ENCODE results near the gene CCNYL1.
"Not testable (repeated sequence)": the region's sequence is repeated elsewhere in the genome, so short reads cannot be mapped to it uniquely, and the experiment has no call there.

Gene CCNYL1

DNA sequence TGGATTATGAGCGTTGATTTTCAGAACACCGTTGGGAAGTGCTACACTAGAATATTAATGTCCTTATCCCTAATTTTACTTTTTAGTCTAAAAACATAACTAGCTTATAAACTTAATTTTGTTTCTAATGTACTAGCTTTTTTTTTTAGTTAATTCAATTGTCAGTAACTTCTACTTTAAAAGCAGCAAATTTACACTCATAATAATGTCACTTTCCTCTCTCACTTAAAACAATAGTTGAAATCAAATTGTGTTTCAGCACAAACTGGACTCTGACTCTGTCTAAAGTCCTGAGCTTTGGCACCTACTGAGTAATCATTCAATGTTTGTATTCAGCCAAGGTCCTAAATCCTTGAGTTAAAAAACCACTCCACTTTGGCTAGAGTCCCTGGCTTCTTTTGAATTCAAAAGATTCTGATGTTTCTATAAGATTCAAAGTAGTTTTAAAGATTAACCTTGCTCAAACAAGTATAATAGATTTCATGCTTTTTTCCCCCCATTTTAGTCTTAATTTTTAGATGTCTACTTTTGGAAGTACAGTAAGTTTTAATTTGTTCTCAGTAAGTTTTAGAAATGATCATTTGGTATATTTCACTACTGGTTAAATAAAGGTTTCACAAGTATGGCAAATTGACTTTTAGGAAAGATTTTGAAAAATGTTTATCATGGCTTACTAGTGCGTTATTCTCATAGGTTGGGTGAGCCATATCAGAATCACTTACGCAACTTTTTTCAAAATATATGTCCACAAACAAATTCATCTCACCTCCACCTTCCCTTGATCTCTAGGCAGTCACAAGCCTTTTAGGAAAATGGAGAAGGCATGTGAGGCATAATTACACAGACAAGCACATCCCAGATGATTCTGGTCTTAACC lies 23.4 kb downstream of the CCNYL1 start:
- TF ChIP-seq, protein P1, sequence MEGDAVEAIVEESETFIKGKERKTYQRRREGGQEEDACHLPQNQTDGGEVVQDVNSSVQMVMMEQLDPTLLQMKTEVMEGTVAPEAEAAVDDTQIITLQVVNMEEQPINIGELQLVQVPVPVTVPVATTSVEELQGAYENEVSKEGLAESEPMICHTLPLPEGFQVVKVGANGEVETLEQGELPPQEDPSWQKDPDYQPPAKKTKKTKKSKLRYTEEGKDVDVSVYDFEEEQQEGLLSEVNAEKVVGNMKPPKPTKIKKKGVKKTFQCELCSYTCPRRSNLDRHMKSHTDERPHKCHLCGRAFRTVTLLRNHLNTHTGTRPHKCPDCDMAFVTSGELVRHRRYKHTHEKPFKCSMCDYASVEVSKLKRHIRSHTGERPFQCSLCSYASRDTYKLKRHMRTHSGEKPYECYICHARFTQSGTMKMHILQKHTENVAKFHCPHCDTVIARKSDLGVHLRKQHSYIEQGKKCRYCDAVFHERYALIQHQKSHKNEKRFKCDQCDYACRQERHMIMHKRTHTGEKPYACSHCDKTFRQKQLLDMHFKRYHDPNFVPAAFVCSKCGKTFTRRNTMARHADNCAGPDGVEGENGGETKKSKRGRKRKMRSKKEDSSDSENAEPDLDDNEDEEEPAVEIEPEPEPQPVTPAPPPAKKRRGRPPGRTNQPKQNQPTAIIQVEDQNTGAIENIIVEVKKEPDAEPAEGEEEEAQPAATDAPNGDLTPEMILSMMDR (conservative IDR thresholded peaks at IDR 0.05; ENCODE audit: control insufficient read depth, insufficient read depth, low read depth, low read length) = no peak
- no peak for DNase-seq (ENCODE audit: low read depth)
- H3K4me3 ChIP-seq (ENCODE audit: control insufficient read depth, low read depth, low read length) = no peak overlapping the region

DNA sequence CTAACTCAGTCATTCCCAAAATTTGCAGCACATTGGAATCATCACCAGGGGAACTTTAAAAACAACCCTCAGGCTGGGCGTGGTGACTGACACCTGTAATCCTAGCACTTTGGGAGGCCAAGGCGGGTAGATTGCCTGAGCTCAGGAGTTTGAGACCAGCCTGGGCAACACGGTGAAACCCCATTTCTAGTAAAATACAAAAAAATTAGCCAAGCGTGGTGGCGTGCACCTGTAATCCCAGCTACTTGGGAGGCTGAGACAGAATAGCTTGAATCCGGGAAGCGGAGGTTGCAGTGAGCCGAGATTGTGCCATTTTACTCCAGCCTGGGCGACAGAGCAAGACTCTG lies 24.0 kb downstream of the CCNYL1 start:
- DNase-seq (ENCODE audit: low read depth) = not testable (repeated sequence)

DNA sequence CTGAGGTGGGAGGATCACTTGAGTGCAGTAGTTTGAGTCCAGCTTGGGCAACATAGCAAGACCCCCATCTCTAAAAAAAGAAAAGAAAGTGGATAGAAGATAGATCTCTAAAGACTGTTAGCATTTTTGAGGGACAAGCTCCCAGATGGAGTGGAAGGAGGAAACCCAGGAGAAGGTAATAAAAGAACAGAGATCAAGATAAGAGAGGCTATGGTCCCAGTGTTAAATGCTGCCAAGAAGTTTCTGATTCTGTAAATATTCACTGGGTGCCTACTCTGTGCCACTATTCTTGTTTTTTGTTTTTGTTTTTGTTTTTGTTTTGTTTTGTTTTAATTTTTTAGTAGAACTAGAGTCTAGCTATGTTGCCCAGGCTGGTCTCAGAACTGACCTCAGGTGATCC lies 32.1 kb downstream of the CCNYL1 start:
- no peak for DNase-seq (ENCODE audit: low read depth)
- H3K4me3 ChIP-seq (ENCODE audit: control insufficient read depth, low read depth, low read length) = no peak overlapping the region
- TF ChIP-seq, protein P1 (conservative IDR thresholded peaks at IDR 0.05; ENCODE audit: control insufficient read depth, insufficient read depth, low read depth, low read length) = no peak

More for the DNA sequence above, 24.0 kb downstream of the CCNYL1 start:
- H3K4me3 ChIP-seq (ENCODE audit: control insufficient read depth, low read depth, low read length) = not testable (repeated sequence)

DNA sequence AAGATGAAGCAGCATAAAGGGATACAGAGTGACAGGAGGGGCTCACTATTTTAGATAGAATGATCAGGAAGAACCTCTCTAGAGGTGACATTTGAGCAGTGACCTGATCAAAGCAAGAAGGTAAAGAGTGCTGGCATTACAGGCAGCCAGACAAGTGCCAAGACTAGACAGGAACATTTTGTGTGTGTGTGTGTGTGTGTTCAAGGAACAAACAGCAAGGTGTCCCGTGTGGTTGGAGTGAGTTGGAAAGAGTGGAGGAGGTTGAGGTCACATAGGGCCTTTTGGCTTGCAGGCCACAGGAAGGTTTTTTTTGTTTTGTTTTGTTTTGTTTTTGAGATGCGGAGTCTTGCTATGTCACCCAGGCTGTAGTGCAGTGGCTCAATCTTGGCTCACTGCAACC lies 32.6 kb downstream of the CCNYL1 start:
- TF ChIP-seq, protein P1 (conservative IDR thresholded peaks at IDR 0.05; ENCODE audit: control insufficient read depth, insufficient read depth, low read depth, low read length) = no peak
- no peak overlapping the region for H3K4me3 ChIP-seq (ENCODE audit: control insufficient read depth, low read depth, low read length)
- DNase-seq (ENCODE audit: low read depth) = no peak

DNA sequence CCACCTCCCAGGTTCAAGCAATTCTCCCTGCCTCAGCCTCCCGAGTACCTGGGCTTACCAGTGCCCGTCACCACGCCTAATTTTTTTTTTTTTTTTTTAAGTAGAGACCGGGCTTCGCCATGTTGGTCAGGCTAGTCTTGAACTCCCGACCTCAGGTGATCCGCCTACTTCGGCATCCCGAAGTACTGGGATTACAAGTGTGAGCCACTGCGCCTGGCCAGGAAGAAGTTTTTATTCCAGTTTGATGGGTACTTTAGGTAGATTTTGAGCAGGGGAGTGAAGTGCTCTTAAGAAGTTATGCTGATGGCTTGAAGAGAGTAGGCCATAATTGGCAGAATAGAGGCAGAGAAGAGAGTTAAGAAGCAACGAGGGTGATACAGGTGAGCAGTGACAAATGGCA lies 33.0 kb downstream of the CCNYL1 start:
- no peak for DNase-seq (ENCODE audit: low read depth)
- TF ChIP-seq, protein P1 (conservative IDR thresholded peaks at IDR 0.05; ENCODE audit: control insufficient read depth, insufficient read depth, low read depth, low read length) = no peak
- H3K4me3 ChIP-seq (ENCODE audit: control insufficient read depth, low read depth, low read length) = no peak overlapping the region

DNA sequence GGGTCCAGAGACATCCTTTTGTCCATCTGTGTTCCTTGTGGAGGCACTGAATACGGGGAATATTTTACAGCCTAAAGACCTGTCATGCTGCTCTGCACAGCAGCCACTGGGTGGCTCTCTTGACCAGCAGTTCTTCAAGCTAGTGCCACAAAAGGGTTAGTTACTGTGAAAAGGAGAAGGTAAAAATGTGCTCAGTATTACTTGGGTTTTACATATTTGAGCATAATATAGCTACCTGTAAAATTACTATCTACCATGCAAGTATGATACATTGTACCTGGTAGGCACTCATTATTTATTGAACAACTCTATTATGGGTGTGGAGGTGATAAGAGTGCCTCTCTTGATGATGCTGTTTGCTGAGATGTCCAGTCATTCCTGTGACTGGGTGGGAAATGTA lies 34.7 kb downstream of the CCNYL1 start:
- peak; percentile 76 for DNase-seq (ENCODE audit: low read depth)
- TF ChIP-seq, protein P1 (conservative IDR thresholded peaks at IDR 0.05; ENCODE audit: control insufficient read depth, insufficient read depth, low read depth, low read length) = peak; percentile 95

DNA sequence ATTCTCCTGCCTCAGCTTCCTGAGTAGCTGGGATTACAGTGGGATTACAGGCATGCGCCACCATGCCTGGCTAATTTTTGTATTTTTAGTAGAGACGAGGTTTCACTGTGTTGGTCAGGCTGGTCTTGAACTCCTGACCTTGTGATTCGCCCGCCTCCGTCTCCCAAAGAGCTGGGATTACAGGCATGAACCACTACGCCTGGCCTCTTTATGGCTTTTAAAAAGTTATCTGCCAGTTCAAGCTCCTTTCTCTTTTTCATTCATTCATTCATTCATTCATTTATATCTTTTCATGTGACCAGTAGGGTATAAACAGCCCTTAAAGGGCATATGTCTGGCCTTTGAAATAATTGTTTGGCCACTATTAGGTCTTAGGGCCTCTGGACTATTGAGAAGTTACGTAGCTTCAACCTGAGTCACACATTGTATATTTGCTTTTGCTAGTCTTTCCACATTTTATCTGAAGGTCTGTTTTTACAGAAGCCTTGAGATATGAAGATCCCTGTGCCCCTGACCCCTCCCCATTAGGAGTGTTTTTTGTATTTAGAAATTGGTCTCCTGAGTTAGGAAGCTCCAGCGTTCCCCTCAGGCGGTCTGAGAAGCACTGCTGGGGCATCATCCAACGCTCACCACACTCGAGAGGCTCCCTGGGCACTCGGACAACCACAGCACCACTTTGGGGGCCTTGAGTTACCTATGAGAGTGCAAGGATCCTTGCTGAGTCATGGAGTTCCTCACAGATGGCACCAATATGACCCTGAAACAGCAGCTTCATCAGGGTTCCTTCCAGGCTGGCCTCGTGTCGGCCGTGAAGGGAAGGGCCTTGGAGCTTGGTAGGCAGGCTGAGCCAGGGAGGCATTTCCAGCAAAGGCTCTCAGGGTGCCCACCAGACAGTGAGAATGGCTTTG lies 36.5 kb downstream of the CCNYL1 start:
- TF ChIP-seq, protein P1 (conservative IDR thresholded peaks at IDR 0.05; ENCODE audit: control insufficient read depth, insufficient read depth, low read depth, low read length) = no peak
- no peak overlapping the region for H3K4me3 ChIP-seq (ENCODE audit: control insufficient read depth, low read depth, low read length)
- no peak for DNase-seq (ENCODE audit: low read depth)

More for the DNA sequence above, 34.7 kb downstream of the CCNYL1 start:
- H3K4me3 ChIP-seq (ENCODE audit: control insufficient read depth, low read depth, low read length) = no peak overlapping the region
